LNCaP clone FGC (cell line): ENCODE measurements around the gene JPH3.
"Not testable (repeated sequence)": the region's sequence is repeated elsewhere in the genome, so short reads cannot be mapped to it uniquely, and the experiment has no call there.

Source experiments
- DNase-seq: peaks from one replicate; pipeline ENCODE4 v3.0.0-alpha.2; 2011; ENCODE audit warnings: low read depth
- H3K4me3 ChIP-seq: 2 replicates; pipeline ENCODE4 v1.5.1; 2011; ENCODE audit warnings: mild to moderate bottlenecking, low read depth, low read length, control low read depth
- TF ChIP-seq, protein P1 (sequence below): IDR thresholded peaks from 2 replicates; pipeline ENCODE4 v1.5.1; 2012; ENCODE audit warnings: mild to moderate bottlenecking; ENCODE audit not compliant: control insufficient read depth, insufficient read depth; ENCODE audit errors: extremely low read depth

JPH3 gene

DNA sequence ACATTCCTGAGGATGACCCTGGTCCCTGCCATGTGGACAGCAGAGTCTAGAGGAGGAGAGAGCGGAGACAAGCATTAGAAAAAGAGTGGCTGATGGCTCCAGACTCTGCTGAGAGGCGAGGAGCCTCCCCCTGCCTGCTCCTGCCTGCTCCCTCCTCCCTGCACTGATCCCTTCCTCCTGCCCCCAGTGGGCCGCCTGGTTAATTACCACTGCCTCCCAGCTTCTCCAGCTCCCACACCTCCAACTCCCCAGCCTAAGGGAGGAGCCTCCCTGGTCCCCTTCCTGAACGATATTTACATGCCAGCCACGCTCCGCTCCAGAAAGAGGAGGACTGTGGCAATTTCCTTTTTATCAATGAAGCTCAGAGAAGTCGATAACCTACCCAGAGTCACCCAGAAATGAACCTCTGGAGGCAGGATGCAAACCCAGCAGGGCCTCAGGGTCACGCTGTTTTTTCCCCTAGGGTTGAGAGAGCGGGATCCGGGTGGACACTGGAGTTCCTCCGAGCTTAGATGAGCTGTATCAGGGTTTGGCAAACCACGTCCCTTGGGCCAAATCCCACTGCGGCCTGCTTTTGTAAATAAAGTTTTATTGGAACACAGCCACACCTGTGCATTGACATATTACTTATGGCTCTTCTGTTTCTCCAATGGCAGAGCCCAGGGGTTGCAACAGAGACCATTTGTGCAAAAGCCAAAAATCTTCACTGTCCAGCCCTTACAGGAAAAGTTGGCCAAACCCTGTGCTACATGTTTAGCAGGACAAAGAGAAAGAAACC is 27.1 kb upstream of the JPH3 start:
- no peak for DNase-seq
- TF ChIP-seq, protein P1, sequence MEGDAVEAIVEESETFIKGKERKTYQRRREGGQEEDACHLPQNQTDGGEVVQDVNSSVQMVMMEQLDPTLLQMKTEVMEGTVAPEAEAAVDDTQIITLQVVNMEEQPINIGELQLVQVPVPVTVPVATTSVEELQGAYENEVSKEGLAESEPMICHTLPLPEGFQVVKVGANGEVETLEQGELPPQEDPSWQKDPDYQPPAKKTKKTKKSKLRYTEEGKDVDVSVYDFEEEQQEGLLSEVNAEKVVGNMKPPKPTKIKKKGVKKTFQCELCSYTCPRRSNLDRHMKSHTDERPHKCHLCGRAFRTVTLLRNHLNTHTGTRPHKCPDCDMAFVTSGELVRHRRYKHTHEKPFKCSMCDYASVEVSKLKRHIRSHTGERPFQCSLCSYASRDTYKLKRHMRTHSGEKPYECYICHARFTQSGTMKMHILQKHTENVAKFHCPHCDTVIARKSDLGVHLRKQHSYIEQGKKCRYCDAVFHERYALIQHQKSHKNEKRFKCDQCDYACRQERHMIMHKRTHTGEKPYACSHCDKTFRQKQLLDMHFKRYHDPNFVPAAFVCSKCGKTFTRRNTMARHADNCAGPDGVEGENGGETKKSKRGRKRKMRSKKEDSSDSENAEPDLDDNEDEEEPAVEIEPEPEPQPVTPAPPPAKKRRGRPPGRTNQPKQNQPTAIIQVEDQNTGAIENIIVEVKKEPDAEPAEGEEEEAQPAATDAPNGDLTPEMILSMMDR: no peak
- no peak overlapping the region for H3K4me3 ChIP-seq

DNA sequence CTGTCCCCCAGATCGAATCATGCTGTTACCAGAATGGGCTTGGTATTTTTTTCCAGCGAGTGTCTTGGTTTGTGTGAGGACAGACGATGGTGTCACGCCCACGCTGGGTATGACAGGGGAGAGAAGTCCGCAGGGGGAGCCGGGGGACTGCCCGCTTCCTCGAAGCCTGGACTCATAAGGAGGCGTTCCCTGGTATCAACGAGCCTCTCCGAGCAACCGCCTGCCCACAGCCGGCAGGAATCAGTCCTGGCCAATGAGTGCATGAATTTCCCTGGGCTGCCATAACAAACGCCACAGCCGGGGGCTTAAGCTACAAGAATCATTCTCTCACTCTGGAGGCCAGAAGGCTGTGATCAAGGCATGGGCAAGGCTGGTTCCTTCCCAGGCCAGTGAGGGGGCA is 26.1 kb upstream of the JPH3 start:
- TF ChIP-seq, protein P1: no peak
- no peak for DNase-seq
- H3K4me3 ChIP-seq: no peak overlapping the region

DNA sequence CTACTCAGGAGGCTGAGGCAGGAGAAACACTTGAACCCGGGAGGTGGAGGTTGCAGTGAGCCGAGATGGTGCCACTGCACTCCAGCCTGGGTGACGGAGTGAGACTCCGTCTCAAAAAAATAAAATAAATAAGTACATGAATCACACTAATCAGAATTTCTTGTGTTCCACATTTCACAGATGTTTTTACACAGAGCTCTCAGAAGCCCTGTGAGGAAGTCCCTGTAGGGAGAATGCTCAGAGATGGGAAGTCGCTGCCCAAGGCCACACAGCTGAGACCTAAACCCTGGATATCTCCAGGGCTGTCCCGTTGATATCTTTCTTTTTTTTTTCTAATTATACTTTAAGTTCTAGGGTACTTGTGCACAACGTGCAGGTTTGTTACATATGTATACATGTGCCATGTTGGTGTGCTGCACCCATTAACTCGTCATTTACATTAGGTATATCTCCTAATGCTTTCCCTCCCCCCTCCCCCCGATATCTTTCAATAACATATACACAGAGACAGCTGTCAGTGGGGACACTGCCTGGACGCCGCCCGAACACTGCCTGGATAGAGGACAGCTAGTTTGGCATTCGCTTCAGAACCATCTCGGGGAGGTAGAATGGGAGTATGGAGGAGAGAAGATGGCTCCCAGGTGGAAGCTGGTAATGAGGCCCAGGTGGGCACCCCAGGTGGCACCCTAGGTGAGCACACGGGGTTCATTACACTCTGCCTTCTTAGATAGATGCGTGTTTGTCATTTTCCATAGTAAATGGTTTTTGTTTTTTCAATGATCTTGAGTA is 24.0 kb upstream of the JPH3 start:
- not testable (repeated sequence) for DNase-seq, H3K4me3 ChIP-seq

DNA sequence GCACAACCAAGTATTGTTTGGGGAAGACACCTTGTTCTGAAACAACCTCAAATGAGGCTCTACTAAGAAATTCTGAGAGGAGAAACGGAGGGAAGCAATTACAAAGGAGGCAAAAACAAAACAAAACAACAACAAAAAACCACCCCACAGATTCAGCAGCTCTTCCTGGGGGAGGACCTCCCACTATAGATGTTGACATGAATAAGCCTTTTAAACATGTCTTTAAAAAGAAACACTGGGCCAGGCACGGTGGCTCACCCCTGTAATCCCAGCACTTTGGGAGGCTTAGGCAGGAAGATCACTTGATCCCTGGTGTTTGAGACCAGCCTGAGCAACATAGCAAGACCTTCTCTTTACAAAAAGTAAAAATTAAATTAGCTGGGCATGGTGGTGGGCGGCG is 22.6 kb upstream of the JPH3 start:
- no peak for DNase-seq
- TF ChIP-seq, protein P1: no peak
- H3K4me3 ChIP-seq: no peak overlapping the region

DNA sequence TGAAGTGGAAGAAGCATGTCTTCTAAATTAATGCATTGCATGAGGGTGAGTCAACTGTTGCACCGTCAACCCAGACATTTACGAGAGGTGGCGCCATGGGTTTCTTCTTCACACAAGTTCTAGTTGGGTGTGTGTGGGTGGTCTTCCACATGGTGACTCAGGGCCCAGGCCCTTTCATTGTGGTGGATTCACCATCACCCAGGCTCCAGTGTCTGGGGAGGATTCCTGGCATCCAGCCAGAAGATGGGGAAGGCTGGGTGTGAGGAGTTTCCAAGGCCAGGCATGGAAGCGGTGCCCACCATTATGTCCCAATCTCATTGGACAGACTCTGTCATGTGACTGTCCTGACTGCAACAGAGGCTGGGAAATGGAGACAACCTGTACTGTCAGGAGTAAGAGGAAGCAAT is 21.4 kb upstream of the JPH3 start:
- H3K4me3 ChIP-seq: no peak overlapping the region
- TF ChIP-seq, protein P1: no peak
- DNase-seq: no peak

DNA sequence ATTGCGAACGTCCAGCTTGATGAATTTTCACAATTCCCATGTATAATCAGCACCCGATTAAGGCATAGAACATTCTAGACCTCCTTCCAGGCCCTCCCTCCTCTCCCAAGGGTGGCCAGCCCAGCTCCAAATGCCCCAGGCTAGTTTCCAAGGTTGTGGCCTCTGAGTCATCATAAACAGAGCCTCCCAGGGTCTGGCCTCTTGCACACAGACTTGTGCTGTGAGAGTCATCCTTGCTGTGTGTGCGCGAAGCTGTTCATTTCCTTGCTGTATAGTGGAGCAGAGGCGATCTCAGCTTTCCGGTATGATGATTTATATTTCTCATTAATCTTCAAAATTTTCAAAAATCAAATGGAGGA is 20.5 kb upstream of the JPH3 start:
- TF ChIP-seq, protein P1: no peak
- DNase-seq: no peak
- H3K4me3 ChIP-seq: no peak overlapping the region

DNA sequence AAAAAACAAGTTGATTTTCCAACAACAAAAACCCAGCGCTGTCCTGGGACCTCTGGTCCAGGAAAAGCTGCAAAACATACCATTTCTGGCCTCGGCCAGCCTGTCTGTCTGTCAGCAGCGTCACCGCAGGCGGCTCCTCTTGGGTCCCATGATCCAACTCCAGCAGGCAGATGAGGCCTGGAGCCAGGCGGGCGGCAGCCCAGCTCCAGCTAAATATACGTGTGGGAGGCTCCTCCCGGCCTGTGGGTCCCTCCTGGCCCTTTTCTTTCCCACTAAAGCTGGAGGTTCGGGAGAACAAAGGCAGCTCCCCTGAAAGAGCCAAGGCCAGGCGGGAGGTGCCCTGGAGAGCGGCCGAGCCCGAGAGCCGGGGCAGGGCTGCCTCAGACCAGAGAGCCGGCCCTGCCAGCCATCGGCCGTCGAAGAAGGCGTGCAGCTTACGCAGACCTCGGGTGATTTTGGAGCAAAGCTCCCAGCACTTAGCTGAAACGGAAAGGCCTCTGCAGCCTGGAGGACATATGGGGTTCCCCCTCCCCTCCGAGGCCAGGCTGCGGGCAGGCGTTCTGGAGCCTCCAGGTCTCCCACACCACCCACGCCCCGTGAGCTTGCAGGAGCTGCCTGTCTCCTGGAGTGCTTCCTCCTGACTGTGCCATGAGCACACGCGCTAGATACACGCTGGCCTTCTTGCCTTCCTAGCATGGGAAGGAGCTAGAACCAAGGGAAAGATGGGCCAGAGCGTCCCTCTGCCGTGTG is 19.9 kb upstream of the JPH3 start:
- H3K4me3 ChIP-seq: no peak overlapping the region
- TF ChIP-seq, protein P1: no peak
- no peak for DNase-seq
